GM06990 (cell line): ENCODE results near the gene LCORL.
"Not testable (repeated sequence)": the region's sequence is repeated elsewhere in the genome, so short reads cannot be mapped to it uniquely, and the experiment has no call there.

Experiments used
- DNase-seq: peaks from one replicate; pipeline ENCODE4 v3.0.0-alpha.2; 2011; ENCODE audit not compliant: insufficient read length; ENCODE audit errors: extremely low read depth
- H3K27me3 ChIP-seq: replicated peaks from 2 replicates; pipeline ENCODE4 v1.6.0; 2011; ENCODE audit warnings: low read length; ENCODE audit not compliant: control insufficient read depth, insufficient read depth
- H3K36me3 ChIP-seq: 2 replicates; pipeline ENCODE4 v1.5.1; 2011; ENCODE audit warnings: low read length; ENCODE audit not compliant: control insufficient read depth, insufficient read depth
- H3K4me3 ChIP-seq: replicated peaks from 2 replicates; pipeline ENCODE4 v1.5.1; 2011; ENCODE audit warnings: low read depth, mild to moderate bottlenecking, control low read depth, low read length
- CTCF ChIP-seq: IDR thresholded peaks from 2 replicates; pipeline ENCODE4 v1.5.1; 2011; ENCODE audit warnings: low read length, control low read depth, mild to moderate bottlenecking, inconsistent platforms; ENCODE audit not compliant: insufficient read depth, poor library complexity, severe bottlenecking

LCORL gene

GRCh38 chr4:18042012-18042411 is 20.5 kb upstream of the LCORL start:
- H3K36me3 ChIP-seq, result no peaks in the 10 kb centered on the region
- no peak overlapping the region for H3K4me3 ChIP-seq
- TF ChIP-seq CTCF, result no peak
- no peaks in the 10 kb centered on the region for H3K27me3 ChIP-seq
- no peak for DNase-seq

GRCh38 chr4:18041114-18041513 is 19.6 kb upstream of the LCORL start:
- no peaks in the 10 kb centered on the region for H3K36me3 ChIP-seq
- H3K27me3 ChIP-seq, result no peaks in the 10 kb centered on the region
- TF ChIP-seq CTCF, result no peak
- H3K4me3 ChIP-seq, result no peak overlapping the region
- DNase-seq, result no peak

- no peaks in the 10 kb centered on the region for H3K36me3 ChIP-seq
- no peaks in the 10 kb centered on the region for H3K27me3 ChIP-seq
- H3K4me3 ChIP-seq, result no peak overlapping the region
- no peak for DNase-seq
- TF ChIP-seq CTCF, result no peak
Observed at GRCh38 chr4:18039113-18039512, 17.6 kb upstream of the LCORL start.

- not testable (repeated sequence) for H3K4me3 ChIP-seq, H3K36me3 ChIP-seq, DNase-seq, H3K27me3 ChIP-seq
Observed at GRCh38 chr4:18036369-18036768, 14.8 kb upstream of the LCORL start.

GRCh38 chr4:18034099-18034498 is 12.5 kb upstream of the LCORL start:
- no peak for DNase-seq
- TF ChIP-seq CTCF, result no peak
- no peaks in the 10 kb centered on the region for H3K36me3 ChIP-seq
- H3K4me3 ChIP-seq, result no peak overlapping the region
- H3K27me3 ChIP-seq, result no peaks in the 10 kb centered on the region

GRCh38 chr4:18033111-18034085 is 11.8 kb upstream of the LCORL start:
- DNase-seq, result no peak
- TF ChIP-seq CTCF, result no peak
- Histone ChIP-seq H3K36me3 (no peaks in the 10 kb centered on the region), H3K4me3 (no peak overlapping the region), H3K27me3 (no peaks in the 10 kb centered on the region)
